Naive thymus-derived CD4-positive, alpha-beta T cell (primary cell): ENCODE results near the gene PBX2. TPM values are rescaled to one million over a fixed set of nuclear protein-coding genes. Genes with fewer than 3 reads are reported as not detected.
A peak's percentile ranks its signal among the peaks of the same experiment; 100 is the strongest.

ENCODE experiments used
- ATAC-seq: fragments of 150-1000 bp; cut with Tn5 transposase; 2 replicates; pipeline ENCODE4 v1.10.0; 2021; ENCODE audit warnings: mild to moderate bottlenecking, moderate library complexity
- CTCF ChIA-PET: fragments of 350-600 bp; sonication (Branson Sonifier 250); formaldehyde crosslinking; loops from one replicate; lab custom pipeline; 2021; ENCODE audit warnings: antibody characterized with exemption; lab: Charles Lee
- POLR2A ChIA-PET: fragments of 350-600 bp; sonication (Branson Sonifier 250); formaldehyde crosslinking; loops from one replicate; lab custom pipeline; 2021; ENCODE audit warnings: antibody characterized with exemption, inconsistent platforms; lab: Charles Lee
- DNase-seq, 9 donors: peaks; one replicate each; pipeline versions ENCODE4 v3.0.0 to v3.0.0-alpha.2; 2020 to 2022; ENCODE audit warnings: mixed read lengths in 1 of 9
- H3K27ac ChIP-seq: one replicate; pipeline ENCODE4 v1.7.0; 2013; ENCODE audit warnings: mild to moderate bottlenecking, low read depth, low read length, moderate library complexity
- H3K27me3 ChIP-seq, 2 donors: one replicate each; pipeline ENCODE4 v1.7.0; 2013; ENCODE audit warnings: low read length in 2 of 2, mild to moderate bottlenecking in 2 of 2, moderate library complexity in 2 of 2; ENCODE audit not compliant: control insufficient read depth in 2 of 2, insufficient read depth in 2 of 2
- H3K36me3 ChIP-seq, 3 experiments: 1 replicate in 2 of 3; 2 replicates in 1 of 3; pipeline ENCODE4 v1.7.0; 2013; ENCODE audit warnings: low read length in 3 of 3, mild to moderate bottlenecking in 3 of 3, moderate library complexity in 1 of 3; ENCODE audit not compliant: insufficient read depth in 3 of 3, control insufficient read depth in 2 of 3
- H3K4me1 ChIP-seq, 2 donors: one replicate each; pipeline ENCODE4 v1.7.0; 2013; ENCODE audit warnings: low read length in 2 of 2, mild to moderate bottlenecking in 2 of 2, moderate library complexity in 1 of 2; ENCODE audit not compliant: control insufficient read depth in 2 of 2, insufficient read depth in 2 of 2
- H3K4me3 ChIP-seq: 2 replicates; pipeline ENCODE4 v1.7.0; 2013; ENCODE audit warnings: mild to moderate bottlenecking, low read length
- H3K9me3 ChIP-seq, 3 experiments: 1 replicate in 2 of 3; 2 replicates in 1 of 3; pipeline ENCODE4 v1.7.0; 2013; ENCODE audit warnings: low read length in 3 of 3; ENCODE audit not compliant: control insufficient read depth in 2 of 3
- H3K27ac Mint-ChIP-seq, 9 donors: one replicate each; pipeline ENCODE4 v1.8.0; 2020 to 2022; ENCODE audit warnings: mixed read lengths in 9 of 9, mild to moderate bottlenecking in 8 of 9, moderate library complexity in 5 of 9, inconsistent platforms in 2 of 9
- H3K27me3 Mint-ChIP-seq, 5 donors: one replicate each; pipeline ENCODE4 v1.8.0; 2021 to 2022; ENCODE audit warnings: mixed read lengths in 5 of 5, mild to moderate bottlenecking in 1 of 5
- H3K36me3 Mint-ChIP-seq, 5 donors: one replicate each; pipeline ENCODE4 v1.8.0; 2020 to 2022; ENCODE audit warnings: mixed read lengths in 5 of 5, mild to moderate bottlenecking in 3 of 5, inconsistent platforms in 1 of 5
- H3K4me1 Mint-ChIP-seq, 7 donors: one replicate each; pipeline ENCODE4 v1.8.0; 2020 to 2022; ENCODE audit warnings: mixed read lengths in 7 of 7, mild to moderate bottlenecking in 3 of 7, inconsistent platforms in 1 of 7
- H3K4me3 Mint-ChIP-seq, 10 donors: one replicate each; pipeline ENCODE4 v1.8.0; 2020 to 2022; ENCODE audit warnings: mild to moderate bottlenecking in 10 of 10, mixed read lengths in 10 of 10, moderate library complexity in 6 of 10, inconsistent platforms in 2 of 10
- H3K9me3 Mint-ChIP-seq, 11 donors: one replicate each; pipeline ENCODE4 v1.8.0; 2020 to 2022; ENCODE audit warnings: mixed read lengths in 11 of 11, mild to moderate bottlenecking in 4 of 11, inconsistent platforms in 1 of 11, moderate library complexity in 1 of 11
- intact Hi-C, 2 donors: fragments of 100-400 bp; cut with micrococcal nuclease; formaldehyde crosslinking; loops; one replicate each; pipeline ENCODE4 v1.15.1; 2023
- polyA plus RNA-seq, 2 donors: library from polyadenylated mRNA; unstranded; fragments of 300-500 nt; fragmentation: Illumina TruSeq; gene quantifications; one replicate each; pipeline ENCODE4 v1.2.3, GENCODE V29; 2021
- total RNA-seq, 6 experiments: library from RNA in 5 of 6; stranded (reverse) in 5 of 6; gene quantifications; 1 replicate in 5 of 6; 2 replicates in 1 of 6; pipeline ENCODE4 v1.2.3 and lab custom pipeline; 2021 to 2026

Gene PBX2
- total and polyA plus RNA-seq, 7 experiments from 2014 or later: 2.5 to 221 (median 108) TPM

DNA sequence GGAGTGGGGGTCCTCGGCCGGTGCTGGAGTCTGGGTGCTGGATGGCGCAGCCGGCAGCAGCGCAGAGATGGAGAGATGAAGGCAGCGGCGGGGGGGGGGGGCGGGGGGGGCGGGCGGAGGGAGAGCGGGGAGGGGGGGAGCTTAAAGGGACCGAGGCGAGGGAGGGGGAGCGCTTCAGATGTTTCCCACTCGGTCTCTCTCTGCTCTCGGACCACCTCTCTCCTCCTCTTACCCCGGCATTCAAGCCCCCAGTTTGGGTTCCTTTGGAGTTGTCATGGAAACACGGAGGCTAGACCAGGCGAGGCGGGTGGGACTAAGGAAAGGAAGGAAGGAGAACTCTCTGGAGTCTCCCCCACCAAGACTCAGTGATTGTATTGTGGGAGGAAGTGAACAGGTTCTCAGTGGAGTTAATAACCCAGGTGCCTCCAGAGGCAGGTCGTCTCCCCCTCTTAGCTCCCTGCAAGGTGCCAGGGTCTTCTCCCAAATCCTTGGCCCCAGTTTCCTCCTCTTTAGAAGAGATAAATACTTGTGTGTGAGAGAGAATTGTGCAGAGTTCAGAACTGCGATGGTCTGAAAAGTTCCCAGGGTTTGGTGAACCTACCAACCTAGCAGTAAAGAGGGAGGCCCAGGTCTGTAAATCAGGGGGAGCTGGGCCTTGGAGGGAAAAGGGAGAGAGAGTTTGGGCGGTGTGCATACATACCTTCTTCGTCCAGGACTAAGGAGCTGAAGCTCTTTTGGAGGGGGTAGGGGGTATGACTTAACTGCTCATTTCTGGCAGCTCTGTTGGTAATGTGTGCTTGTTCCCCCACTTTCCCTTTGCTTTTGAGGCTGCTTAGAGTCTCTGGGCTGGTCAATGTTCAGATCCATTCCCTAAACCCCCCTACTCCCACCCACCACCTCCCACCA, 37.9 kb downstream of the PBX2 start, which contains the start of gene PRRT1:
PRRT1 (minus strand) TSS at position 77 of the 906 bp plus-strand sequence. CDS start 112 bp downstream, outside the sequence.
- Histone ChIP-seq H3K4me3 (peak within 1 kb of the TSS; percentile 50), H3K27me3 (no peaks in the 10 kb centered on the region), H3K36me3 (no peaks in the 10 kb centered on the region), H3K9me3 (no peaks in the 10 kb centered on the region), H3K27ac (peak within 1 kb of the TSS; percentile 82), H3K4me1 (peaks cover 10 to 35% of the 10 kb centered on the region in 2 donors)
- DNase-seq (peak in 2 of 9 donors; percentile 33 to 35), ATAC-seq (no peak)
- CTCF ChIA-PET: interaction anchor here (0.8 to 0.9 kb wide), 2 partner anchors 23 to 24 kb away, joined by 3 read pairs; partner anchors contain the start of gene AGPAT1
- POLR2A ChIA-PET: interaction anchor here (0.5 to 2.0 kb wide), 9 partner anchors 12 to 412 kb away, joined by 3 to 7 read pairs (median 3); partner anchors contain the start of genes ATF6B, EGFL8, FKBPL and GPSM3
- H3K9me3 Mint-ChIP-seq: peaks cover 0 to 5% (median 0%) of the 10 kb centered on the region in 11 donors
- H3K4me1 Mint-ChIP-seq: peaks cover 49 to 73% (median 70%) of the 10 kb centered on the region in 7 donors
- peak within 1 kb of the TSS; percentile 43 to 98 (median 90) for H3K27ac Mint-ChIP-seq
- peaks cover 0 to 51% (median 12%) of the 10 kb centered on the region in 5 donors for H3K27me3 Mint-ChIP-seq
- peak within 1 kb of the TSS; percentile 41 to 100 (median 86) for H3K4me3 Mint-ChIP-seq
- peaks cover 0 to 5% (median 0%) of the 10 kb centered on the region in 5 donors for H3K36me3 Mint-ChIP-seq
- intact Hi-C loops: no loop called here

DNA sequence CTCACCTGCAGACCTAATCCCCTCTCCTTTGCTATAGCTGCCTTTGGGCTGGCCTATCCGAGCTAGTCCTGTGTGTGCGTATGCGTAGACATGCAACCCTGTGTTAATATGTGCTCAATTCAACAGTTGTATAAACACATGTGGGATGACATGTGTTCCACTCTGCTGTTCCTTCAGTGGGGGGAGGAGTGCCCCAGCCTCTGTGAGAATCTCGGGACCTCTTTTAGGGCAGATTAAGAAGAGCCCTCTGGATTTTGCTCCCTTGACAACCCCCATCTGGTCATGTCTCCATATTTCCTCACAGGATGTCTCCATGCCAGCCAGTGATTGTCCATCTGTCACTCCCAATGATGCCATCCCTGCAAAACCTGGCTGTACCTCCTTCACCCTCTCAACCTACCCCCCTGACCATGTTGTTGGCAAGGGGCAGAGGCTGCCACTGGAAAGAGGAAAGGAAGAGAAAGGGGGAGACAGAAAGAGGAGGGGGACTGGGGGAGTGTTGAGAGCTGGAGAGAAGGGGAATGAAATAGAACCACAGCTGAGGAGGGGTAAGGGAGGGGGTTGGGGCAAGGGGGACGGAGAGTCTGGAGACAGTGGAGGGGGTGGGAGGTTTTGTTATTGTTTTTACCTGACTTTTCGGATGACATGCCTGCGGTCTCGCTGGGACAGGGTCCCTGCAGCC, 38.7 kb downstream of the PBX2 start:
- DNase-seq: peak in 5 of 9 donors; percentile 30 to 41 (median 38)
- Histone ChIP-seq H3K4me3 (peak overlapping the region; percentile 48), H3K9me3 (no peaks in the 10 kb centered on the region), H3K36me3 (no peaks in the 10 kb centered on the region), H3K4me1 (peaks cover 10 to 35% of the 10 kb centered on the region in 2 donors), H3K27me3 (no peaks in the 10 kb centered on the region), H3K27ac (peak overlapping the region; percentile 62)
- peaks cover 0 to 5% (median 0%) of the 10 kb centered on the region in 11 donors for H3K9me3 Mint-ChIP-seq
- peak overlapping the region in 8 of 9 donors; percentile 55 to 87 (median 75) for H3K27ac Mint-ChIP-seq
- H3K36me3 Mint-ChIP-seq: peaks cover 0 to 5% (median 2%) of the 10 kb centered on the region in 5 donors
- no peak for ATAC-seq
- CTCF ChIA-PET: interaction anchor here (0.8 kb wide), 1 partner anchor 22 kb away, joined by 3 read pairs; no protein-coding TSS in a partner anchor
- H3K4me3 Mint-ChIP-seq: peak overlapping the region; percentile 41 to 100 (median 86)
- H3K4me1 Mint-ChIP-seq: peaks cover 49 to 73% (median 70%) of the 10 kb centered on the region in 7 donors
- intact Hi-C loops: no loop called here
- POLR2A ChIA-PET: interaction anchor here (0.6 to 2.0 kb wide), 6 partner anchors 14 to 192 kb away, joined by 3 to 7 read pairs (median 3); partner anchors contain the start of genes ATF6B, EGFL8, FKBPL and GPSM3
- H3K27me3 Mint-ChIP-seq: peaks cover 0 to 57% (median 12%) of the 10 kb centered on the region in 5 donors

DNA sequence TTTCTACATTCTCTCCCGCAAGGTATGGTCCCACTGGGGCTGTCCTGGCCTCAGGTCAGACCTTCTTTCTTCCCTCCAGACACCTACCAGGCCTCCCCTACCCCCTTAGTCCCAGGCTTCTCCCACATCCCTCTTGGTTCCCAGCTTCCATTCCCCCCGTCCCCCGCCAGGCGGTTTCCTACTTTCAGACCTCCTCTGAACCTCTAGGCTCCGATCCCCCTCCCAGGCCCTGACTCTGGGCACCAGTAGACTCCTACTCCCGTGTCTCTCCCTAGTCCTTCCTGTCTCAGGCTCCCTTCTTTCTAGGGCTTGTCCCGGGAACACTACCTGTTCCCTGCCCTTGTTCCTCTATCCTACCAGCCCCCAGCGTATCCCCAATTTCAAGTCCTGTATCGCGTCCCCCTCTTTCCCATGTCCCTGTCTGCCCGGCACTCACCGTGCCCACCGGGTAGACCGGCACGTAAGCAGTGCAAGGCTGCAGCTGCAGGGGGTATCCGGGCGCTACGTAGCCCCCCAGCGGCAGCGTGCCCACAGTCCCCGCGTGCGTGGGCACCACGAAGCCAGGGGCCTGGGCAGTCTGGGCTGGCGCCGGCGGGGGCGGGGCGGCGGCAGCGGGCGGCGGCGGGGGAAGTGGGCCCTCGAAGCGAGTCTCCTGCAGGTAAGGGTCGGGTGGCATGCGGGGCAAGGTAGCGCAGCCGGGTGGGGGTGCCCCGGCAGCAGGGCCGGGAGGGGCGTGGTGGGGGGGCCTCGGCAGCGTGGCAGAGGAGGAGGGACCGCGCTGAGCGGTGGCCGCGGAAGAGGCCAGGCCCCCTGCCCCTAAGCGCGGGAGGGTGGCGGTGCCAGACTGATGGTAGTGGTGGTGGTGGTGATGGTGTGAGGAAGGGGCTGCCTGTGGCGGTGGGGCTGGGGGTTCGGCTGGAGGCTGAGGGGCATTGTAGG, 39.8 kb downstream of the PBX2 start:
- Histone ChIP-seq H3K36me3 (no peaks in the 10 kb centered on the region), H3K4me3 (no peak overlapping the region), H3K4me1 (peaks cover 6 to 30% of the 10 kb centered on the region in 2 donors), H3K9me3 (no peaks in the 10 kb centered on the region), H3K27me3 (no peaks in the 10 kb centered on the region), H3K27ac (no peak overlapping the region)
- POLR2A ChIA-PET: interaction anchor here (0.6 to 2.0 kb wide), 3 partner anchors 41 to 43 kb away, joined by 3 to 7 read pairs (median 3); partner anchors contain the start of gene GPSM3
- Mint-ChIP-seq H3K36me3 (peaks cover 0 to 5% (median under 1%) of the 10 kb centered on the region in 5 donors), H3K4me1 (peaks cover 47 to 65% (median 62%) of the 10 kb centered on the region in 7 donors), H3K9me3 (peaks cover 0 to 5% (median 0%) of the 10 kb centered on the region in 11 donors), H3K27ac (peak overlapping the region; percentile 33 to 87 (median 67)), H3K4me3 (peak overlapping the region; percentile 51 to 100 (median 86)), H3K27me3 (peaks cover 0 to 62% (median 12%) of the 10 kb centered on the region in 5 donors)
- intact Hi-C loops: loop anchor here in 1 of 2 donors (10.0 kb wide), 1 partner anchor 95 kb away; no protein-coding TSS in a partner anchor
- DNase-seq: no peak
- no peak for ATAC-seq
- CTCF ChIA-PET: no interaction called here

DNA sequence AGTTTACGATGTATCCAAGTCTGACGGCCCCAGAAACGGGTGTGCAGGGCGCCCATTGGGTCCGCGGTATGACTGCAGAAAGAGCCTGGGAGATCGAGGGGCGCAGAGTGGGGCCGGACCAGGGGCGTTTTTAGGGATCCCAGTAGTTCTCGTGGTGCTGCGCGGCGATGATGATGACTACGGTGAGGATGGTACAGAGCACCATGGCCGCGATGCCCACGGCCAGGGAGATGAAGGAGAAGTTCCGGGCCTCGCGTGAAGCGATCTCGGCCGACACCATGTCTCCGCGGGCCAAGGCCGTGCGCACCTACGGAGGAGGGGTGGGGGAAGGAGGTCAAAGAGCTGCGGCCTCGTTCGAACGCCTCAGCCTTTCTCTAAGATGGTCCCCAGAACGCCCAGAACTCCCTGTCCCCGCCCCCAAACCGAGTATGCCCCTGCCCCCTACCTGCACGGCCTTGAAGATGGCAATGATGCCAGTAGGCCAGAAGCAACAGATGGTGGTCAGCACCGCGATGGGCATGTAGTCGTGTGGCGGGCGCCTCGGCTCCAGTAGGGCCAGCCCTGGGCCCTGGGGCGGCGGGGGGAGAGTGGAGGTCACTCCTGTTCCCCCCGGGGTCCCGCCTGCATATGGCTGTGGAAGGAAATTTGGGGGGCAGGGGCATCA, 40.8 kb downstream of the PBX2 start:
- POLR2A ChIA-PET: interaction anchor here (0.6 to 1.0 kb wide), 4 partner anchors 9 to 806 kb away, joined by 3 to 5 read pairs (median 3); no protein-coding TSS in a partner anchor
- Mint-ChIP-seq H3K4me3 (peak overlapping the region; percentile 75 to 95 (median 88)), H3K27me3 (peaks cover 0 to 62% (median 12%) of the 10 kb centered on the region in 5 donors), H3K27ac (peak overlapping the region; percentile 46 to 91 (median 85)), H3K36me3 (peaks cover 0 to 5% (median 0%) of the 10 kb centered on the region in 5 donors), H3K9me3 (peaks cover 0 to 5% (median 0%) of the 10 kb centered on the region in 11 donors), H3K4me1 (peaks cover 37 to 56% (median 52%) of the 10 kb centered on the region in 7 donors)
- peaks cover 0 to 24% of the 10 kb centered on the region in 2 donors for H3K4me1 ChIP-seq
- CTCF ChIA-PET: interaction anchor here (1.2 to 1.4 kb wide), 2 partner anchors 45 to 100 kb away, joined by 3 to 5 read pairs; no protein-coding TSS in a partner anchor
- H3K36me3 ChIP-seq: no peaks in the 10 kb centered on the region
- intact Hi-C loops: loop anchor here in 1 of 2 donors (10.0 kb wide), 1 partner anchor 96 kb away; no protein-coding TSS in a partner anchor
- ATAC-seq (peak; percentile 19), DNase-seq (no peak)
- H3K27me3 ChIP-seq: no peaks in the 10 kb centered on the region
- peak overlapping the region; percentile 30 for H3K4me3 ChIP-seq
- H3K27ac ChIP-seq: peak overlapping the region; percentile 47
- no peaks in the 10 kb centered on the region for H3K9me3 ChIP-seq
